ENCODE measurements around the gene CFAP47. TPM values are rescaled to one million over a fixed set of nuclear protein-coding genes. Genes with fewer than 3 reads are reported as not detected.

Gene CFAP47
- total and polyA plus RNA-seq, 2 of the 13 experiments (the other 11 are each of a cell fraction or from before 2014, with no cell fraction given) = not detected

DNA sequence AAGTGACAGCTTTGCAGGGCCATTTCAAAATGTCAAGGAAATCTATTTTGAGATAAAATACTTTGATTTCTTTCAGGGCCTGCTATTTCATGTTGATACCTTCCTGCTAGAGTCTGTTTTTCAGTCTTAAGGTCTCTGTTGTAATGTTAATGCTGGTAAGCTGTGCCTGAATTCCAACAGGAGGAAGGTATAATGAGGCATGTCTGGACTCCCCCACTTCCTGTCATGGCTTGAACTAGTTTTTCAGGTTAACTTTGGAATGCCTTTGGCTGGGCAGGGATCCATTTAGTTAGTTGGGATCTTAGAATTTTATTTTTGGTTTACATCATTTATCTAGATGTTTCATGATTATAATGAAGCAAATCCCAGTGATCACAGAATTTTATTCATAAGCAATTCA lies 279.0 kb downstream of the CFAP47 start:
- Histone ChIP-seq H2AFZ (ENCODE audit: low read length) (no peak overlapping the region), H4K20me1 (ENCODE audit: insufficient read depth, low read length) (no peaks in the 10 kb centered on the region), H3K79me2 (ENCODE audit: insufficient read depth, low read length) (no peaks in the 10 kb centered on the region), H3K4me2 (ENCODE audit: low read depth, low read length) (no peak overlapping the region), H3K4me1 (ENCODE audit: insufficient read depth, low read length) (no peaks in the 10 kb centered on the region), H3K27me3 (ENCODE audit: control insufficient read depth in 1 of 2, insufficient read depth in 2 of 2, low read length in 2 of 2) (no peaks in the 10 kb centered on the region), H3K36me3 (replicated peaks in 1 of 2; ENCODE audit: control insufficient read depth in 1 of 2, insufficient read depth in 2 of 2, low read length in 2 of 2) (no peaks in the 10 kb centered on the region), H3K9ac (ENCODE audit: insufficient read depth, low read depth, low read length) (no peak overlapping the region), H3K27ac (ENCODE audit: extremely low read length, insufficient read depth, low read length) (no peak overlapping the region), H3K9me3 (ENCODE audit: low read length) (no peaks in the 10 kb centered on the region), H3K4me3 (replicated peaks in 1 of 3; ENCODE audit: insufficient read depth in 1 of 3, low read depth in 2 of 3, low read length in 3 of 3) (no peak overlapping the region)
- FAIRE-seq = no peak
- intact Hi-C loops (cut with micrococcal nuclease; ENCODE audit: unreplicated experiment) (no loop called here), in situ Hi-C loops (cut with HindIII; ENCODE audit: extremely low pct_ligation_motif_present, low pct_unique_long_range_greater_than_20kb) (no loop called here)
- TF ChIP-seq ZNF382 (CRISPR knock-in tag; IDR thresholded peaks at IDR 0.05; ENCODE audit: borderline replicate concordance) (no peak), ZNF563 (CRISPR knock-in tag; IDR thresholded peaks at IDR 0.05) (no peak)
- ChIA-PET POLR2A (no interaction called here), CTCF (ENCODE audit: low intra/inter-chr PET ratio, low total read pairs) (no interaction called here)
- ATAC-seq = no peak
- DNase-seq (ENCODE audit: low spot score) = no peak
- BruUV-seq (replicated peaks) = no TSS peak

DNA sequence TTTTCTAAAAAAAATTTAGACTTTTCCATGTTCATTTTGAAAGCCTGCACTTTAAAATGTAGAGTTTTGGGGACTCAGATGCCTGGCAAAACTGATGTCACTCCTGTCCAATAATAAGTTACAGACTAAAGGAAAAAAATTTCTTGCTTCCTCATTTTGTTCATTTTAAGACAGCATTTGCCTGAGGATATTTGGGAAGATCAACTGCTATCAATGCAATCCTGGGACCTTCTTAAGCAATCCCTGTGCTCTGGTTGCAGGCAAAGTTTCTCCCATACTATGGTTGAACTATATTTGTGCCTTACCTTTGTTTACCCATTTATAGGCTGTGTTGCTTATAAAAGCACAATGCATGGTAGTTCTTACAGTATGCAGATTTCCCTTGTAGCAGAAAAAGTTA lies 280.4 kb downstream of the CFAP47 start:
- Histone ChIP-seq H3K4me1 (ENCODE audit: insufficient read depth, low read length) (no peaks in the 10 kb centered on the region), H3K36me3 (replicated peaks in 1 of 2; ENCODE audit: control insufficient read depth in 1 of 2, insufficient read depth in 2 of 2, low read length in 2 of 2) (no peaks in the 10 kb centered on the region), H3K9me3 (ENCODE audit: low read length) (no peaks in the 10 kb centered on the region), H3K4me3 (replicated peaks in 1 of 3; ENCODE audit: insufficient read depth in 1 of 3, low read depth in 2 of 3, low read length in 3 of 3) (no peak overlapping the region), H3K4me2 (ENCODE audit: low read depth, low read length) (no peak overlapping the region), H3K79me2 (ENCODE audit: insufficient read depth, low read length) (no peaks in the 10 kb centered on the region), H4K20me1 (ENCODE audit: insufficient read depth, low read length) (no peaks in the 10 kb centered on the region), H3K27ac (ENCODE audit: extremely low read length, insufficient read depth, low read length) (no peak overlapping the region), H3K27me3 (ENCODE audit: control insufficient read depth in 1 of 2, insufficient read depth in 2 of 2, low read length in 2 of 2) (no peaks in the 10 kb centered on the region), H3K9ac (ENCODE audit: insufficient read depth, low read depth, low read length) (no peak overlapping the region), H2AFZ (ENCODE audit: low read length) (no peak overlapping the region)
- BruUV-seq (replicated peaks) = no TSS peak
- no peak for DNase-seq (ENCODE audit: low spot score)
- intact Hi-C loops (cut with micrococcal nuclease; ENCODE audit: unreplicated experiment) (no loop called here), in situ Hi-C loops (cut with HindIII; ENCODE audit: extremely low pct_ligation_motif_present, low pct_unique_long_range_greater_than_20kb) (no loop called here)
- ChIA-PET POLR2A (no interaction called here), CTCF (ENCODE audit: low intra/inter-chr PET ratio, low total read pairs) (no interaction called here)
- FAIRE-seq = no peak
- no peak for ATAC-seq
- TF ChIP-seq HMGA1 (CRISPR knock-in tag; conservative IDR thresholded peaks at IDR 0.05) = no peak
- no peak for TF ChIP-seq ZNF296 (CRISPR knock-in tag; conservative IDR thresholded peaks at IDR 0.05)
- no peak for TF ChIP-seq TAF15 (IDR thresholded peaks at IDR 0.05; ENCODE audit: low read depth, low read length, poor library complexity, severe bottlenecking)
- TF ChIP-seq RXRA (CRISPR knock-in tag; IDR thresholded peaks at IDR 0.05) = no peak
- TF ChIP-seq ZNF263 (CRISPR knock-in tag; IDR thresholded peaks at IDR 0.05) = no peak
- TF ChIP-seq, protein P1, sequence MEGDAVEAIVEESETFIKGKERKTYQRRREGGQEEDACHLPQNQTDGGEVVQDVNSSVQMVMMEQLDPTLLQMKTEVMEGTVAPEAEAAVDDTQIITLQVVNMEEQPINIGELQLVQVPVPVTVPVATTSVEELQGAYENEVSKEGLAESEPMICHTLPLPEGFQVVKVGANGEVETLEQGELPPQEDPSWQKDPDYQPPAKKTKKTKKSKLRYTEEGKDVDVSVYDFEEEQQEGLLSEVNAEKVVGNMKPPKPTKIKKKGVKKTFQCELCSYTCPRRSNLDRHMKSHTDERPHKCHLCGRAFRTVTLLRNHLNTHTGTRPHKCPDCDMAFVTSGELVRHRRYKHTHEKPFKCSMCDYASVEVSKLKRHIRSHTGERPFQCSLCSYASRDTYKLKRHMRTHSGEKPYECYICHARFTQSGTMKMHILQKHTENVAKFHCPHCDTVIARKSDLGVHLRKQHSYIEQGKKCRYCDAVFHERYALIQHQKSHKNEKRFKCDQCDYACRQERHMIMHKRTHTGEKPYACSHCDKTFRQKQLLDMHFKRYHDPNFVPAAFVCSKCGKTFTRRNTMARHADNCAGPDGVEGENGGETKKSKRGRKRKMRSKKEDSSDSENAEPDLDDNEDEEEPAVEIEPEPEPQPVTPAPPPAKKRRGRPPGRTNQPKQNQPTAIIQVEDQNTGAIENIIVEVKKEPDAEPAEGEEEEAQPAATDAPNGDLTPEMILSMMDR (CRISPR knock-in tag; IDR thresholded peaks at IDR 0.05) = no peak
- TF ChIP-seq ZBTB7A (CRISPR knock-in tag; IDR thresholded peaks at IDR 0.05) = no peak
- TF ChIP-seq YEATS4 (CRISPR knock-in tag; IDR thresholded peaks at IDR 0.05; ENCODE audit: borderline replicate concordance) = no peak
- TF ChIP-seq KLF9 (CRISPR knock-in tag; IDR thresholded peaks at IDR 0.05; ENCODE audit: low read depth) = no peak
- TF ChIP-seq PAWR (CRISPR knock-in tag; IDR thresholded peaks at IDR 0.05; ENCODE audit: borderline replicate concordance) = no peak
- TF ChIP-seq ZNF552 (CRISPR knock-in tag; IDR thresholded peaks at IDR 0.05; ENCODE audit: borderline replicate concordance) = no peak
- no peak for TF ChIP-seq ZNF292 (CRISPR knock-in tag; IDR thresholded peaks at IDR 0.05; ENCODE audit: borderline replicate concordance, low read depth)
- TF ChIP-seq, protein P2, sequence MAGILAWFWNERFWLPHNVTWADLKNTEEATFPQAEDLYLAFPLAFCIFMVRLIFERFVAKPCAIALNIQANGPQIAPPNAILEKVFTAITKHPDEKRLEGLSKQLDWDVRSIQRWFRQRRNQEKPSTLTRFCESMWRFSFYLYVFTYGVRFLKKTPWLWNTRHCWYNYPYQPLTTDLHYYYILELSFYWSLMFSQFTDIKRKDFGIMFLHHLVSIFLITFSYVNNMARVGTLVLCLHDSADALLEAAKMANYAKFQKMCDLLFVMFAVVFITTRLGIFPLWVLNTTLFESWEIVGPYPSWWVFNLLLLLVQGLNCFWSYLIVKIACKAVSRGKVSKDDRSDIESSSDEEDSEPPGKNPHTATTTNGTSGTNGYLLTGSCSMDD (CRISPR knock-in tag; IDR thresholded peaks at IDR 0.05) = no peak
- TF ChIP-seq, protein P3, sequence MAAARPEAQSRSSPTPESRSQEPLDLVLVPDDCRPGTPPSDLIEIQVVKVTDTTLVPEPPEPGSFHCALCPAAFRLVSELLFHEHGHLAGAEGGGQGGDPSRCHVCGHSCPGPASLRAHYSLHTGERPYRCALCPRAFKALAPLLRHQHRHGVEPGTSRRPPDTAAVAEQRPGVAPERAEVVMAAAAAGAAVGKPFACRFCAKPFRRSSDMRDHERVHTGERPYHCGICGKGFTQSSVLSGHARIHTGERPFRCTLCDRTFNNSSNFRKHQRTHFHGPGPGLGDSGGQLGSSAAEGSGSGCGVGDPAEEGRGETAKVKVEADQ (CRISPR knock-in tag; IDR thresholded peaks at IDR 0.05; ENCODE audit: borderline replicate concordance) = no peak

Data from HepG2 (cell line).